ENCODE measurements around the gene PPP2R2B. TPM values are rescaled to one million over a fixed set of nuclear protein-coding genes. Genes with fewer than 3 reads are reported as not detected.

Gene PPP2R2B
- total and polyA plus RNA-seq, 7 donors, result 0.03 to 0.71 (median 0.11) TPM; not detected in 1

DNA sequence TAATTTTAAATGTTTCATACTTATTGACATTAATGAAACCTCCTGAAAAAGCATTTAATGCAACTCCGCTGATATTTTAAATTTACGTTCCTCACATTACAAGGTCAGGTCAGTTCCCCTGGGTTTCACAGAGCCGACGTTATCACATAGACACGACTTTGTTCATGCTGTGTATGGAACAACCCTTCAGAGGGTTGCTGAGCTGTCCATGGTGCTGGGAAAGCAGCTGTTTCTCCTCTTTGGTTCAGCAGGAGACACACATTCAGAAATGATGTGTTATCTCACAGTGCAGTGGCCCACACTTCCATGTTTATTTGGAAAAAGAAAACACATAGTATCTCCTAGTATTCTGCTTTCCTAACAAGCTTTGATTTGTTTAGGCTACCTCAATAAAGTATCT is 53.5 kb downstream of the PPP2R2B start:
- DNase-seq (no peak), ATAC-seq (no peak)
- Histone ChIP-seq H3K4me1 (no peaks in the 10 kb centered on the region), H3K36me3 (ENCODE audit: insufficient read depth in 1 of 2, low read depth in 1 of 2) (no peaks in the 10 kb centered on the region), H3K27ac (no peak overlapping the region), H3K27me3 (ENCODE audit: insufficient read depth in 3 of 3, low read length in 2 of 3) (no peaks in the 10 kb centered on the region), H3K9me3 (no peaks in the 10 kb centered on the region), H3K4me3 (no peak overlapping the region)
- 10% methylated on average over 5 of the region's 5 CpGs for WGBS, 3 donors
- no peak for TF ChIP-seq CTCF (IDR thresholded peaks at IDR 0.05)
- intact Hi-C loops (cut with DNase I), result no loop called here

DNA sequence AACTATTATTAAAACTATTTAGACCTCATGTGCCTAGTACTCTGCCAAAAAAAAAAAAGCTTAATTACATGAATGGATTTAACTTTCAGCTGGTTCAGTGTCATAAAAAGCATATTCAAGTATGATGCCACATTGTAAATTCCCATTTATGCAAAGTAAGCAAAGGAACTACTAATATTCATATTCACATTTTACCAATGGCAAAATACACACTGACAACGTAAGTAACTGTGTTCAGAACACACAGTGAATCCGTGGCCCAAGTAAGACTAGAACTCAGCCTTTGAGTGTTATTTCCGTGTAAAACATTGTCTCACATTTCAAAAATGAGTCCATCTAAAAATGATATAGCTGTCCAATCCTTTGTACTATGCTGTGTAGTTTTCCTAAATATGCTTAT is 56.8 kb downstream of the PPP2R2B start:
- no peak for ATAC-seq
- H3K27ac ChIP-seq, result no peak overlapping the region
- no peaks in the 10 kb centered on the region for H3K27me3 ChIP-seq (ENCODE audit: insufficient read depth in 3 of 3, low read length in 2 of 3)
- WGBS, 3 donors, result 71 to 78% (median 73%) methylated on average over 3 of the region's 3 CpGs
- TF ChIP-seq CTCF (IDR thresholded peaks at IDR 0.05), result no peak
- DNase-seq, result no peak
- no peak overlapping the region for H3K4me3 ChIP-seq
- no peaks in the 10 kb centered on the region for H3K4me1 ChIP-seq
- intact Hi-C loops (cut with DNase I), result no loop called here
- H3K36me3 ChIP-seq (ENCODE audit: insufficient read depth in 1 of 2, low read depth in 1 of 2), result no peaks in the 10 kb centered on the region
- no peaks in the 10 kb centered on the region for H3K9me3 ChIP-seq

GRCh38 chr5:146820987-146821386 is 57.6 kb downstream of the PPP2R2B start:
- no peak for TF ChIP-seq CTCF (IDR thresholded peaks at IDR 0.05)
- intact Hi-C loops (cut with DNase I), result no loop called here
- no peaks in the 10 kb centered on the region for H3K27me3 ChIP-seq (ENCODE audit: insufficient read depth in 3 of 3, low read length in 2 of 3)
- DNase-seq, result no peak
- no peak overlapping the region for H3K4me3 ChIP-seq
- no peak for ATAC-seq
- H3K36me3 ChIP-seq (ENCODE audit: insufficient read depth in 1 of 2, low read depth in 1 of 2), result no peaks in the 10 kb centered on the region
- no peaks in the 10 kb centered on the region for H3K9me3 ChIP-seq
- H3K27ac ChIP-seq, result no peak overlapping the region
- 85 to 93% (median 87%) methylated on average over 3 of the region's 3 CpGs for WGBS, 3 donors
- H3K4me1 ChIP-seq, result no peaks in the 10 kb centered on the region

- no peaks in the 10 kb centered on the region for H3K27me3 ChIP-seq (ENCODE audit: insufficient read depth in 3 of 3, low read length in 2 of 3)
- no peak overlapping the region for H3K4me3 ChIP-seq
- intact Hi-C loops (cut with DNase I), result no loop called here
- TF ChIP-seq CTCF (IDR thresholded peaks at IDR 0.05), result no peak
- H3K4me1 ChIP-seq, result no peaks in the 10 kb centered on the region
- H3K9me3 ChIP-seq, result no peaks in the 10 kb centered on the region
- no peaks in the 10 kb centered on the region for H3K36me3 ChIP-seq (ENCODE audit: insufficient read depth in 1 of 2, low read depth in 1 of 2)
- WGBS, 3 donors, result 59 to 64% (median 63%) methylated on average over 2 of the region's 2 CpGs
- ATAC-seq (no peak), DNase-seq (no peak)
- no peak overlapping the region for H3K27ac ChIP-seq
These were observed 59.7 kb downstream of the PPP2R2B start for GRCh38 chr5:146818822-146819221.

- intact Hi-C loops (cut with DNase I), result no loop called here
- WGBS, 3 donors, result 73 to 80% (median 76%) methylated on average over 4 of the region's 4 CpGs
These were observed 60.6 kb downstream of the PPP2R2B start for GRCh38 chr5:146817973-146818372.

More at GRCh38 chr5:146817973-146818372, 60.6 kb downstream of the PPP2R2B start:
- DNase-seq (no peak), ATAC-seq (no peak)
- no peak for TF ChIP-seq CTCF (IDR thresholded peaks at IDR 0.05)
- Histone ChIP-seq H3K27me3 (ENCODE audit: insufficient read depth in 3 of 3, low read length in 2 of 3) (no peaks in the 10 kb centered on the region), H3K36me3 (ENCODE audit: insufficient read depth in 1 of 2, low read depth in 1 of 2) (no peaks in the 10 kb centered on the region), H3K9me3 (no peaks in the 10 kb centered on the region), H3K27ac (no peak overlapping the region), H3K4me1 (no peaks in the 10 kb centered on the region), H3K4me3 (no peak overlapping the region)
